CD14-positive monocyte (primary cell): Measurements from ENCODE around the gene SMC4. TPM values are rescaled to one million over a fixed set of nuclear protein-coding genes. Genes with fewer than 3 reads are reported as not detected.

Experiments
- DNase-seq, 3 donors: peaks; one replicate each; pipeline ENCODE4 v3.0.0-alpha.2; 2011 to 2022
- H2AFZ ChIP-seq: 2 replicates; pipeline ENCODE4 v1.6.0; 2012; ENCODE audit warnings: mild to moderate bottlenecking, low read depth, low read length, inconsistent platforms; ENCODE audit not compliant: insufficient read depth, poor library complexity, severe bottlenecking
- H3K27ac ChIP-seq, 2 donors: 1 replicate in 1 of 2; 2 replicates in 1 of 2; pipeline ENCODE4 v1.5.1; 2012 to 2013; ENCODE audit warnings: low read length in 2 of 2, control low read depth in 1 of 2, inconsistent platforms in 1 of 2, low read depth in 1 of 2, mild to moderate bottlenecking in 1 of 2
- H3K27me3 ChIP-seq, 2 donors: one replicate each; pipeline versions ENCODE4 v1.6.0 to v1.6.1; 2011 to 2013; ENCODE audit warnings: low read length in 2 of 2; ENCODE audit not compliant: control insufficient read depth in 2 of 2, insufficient read depth in 2 of 2
- H3K36me3 ChIP-seq, 2 donors: replicated peaks in 1 of 2; 1 replicate in 1 of 2; 2 replicates in 1 of 2; pipeline versions ENCODE4 v1.5.1 to v1.6.1; 2012 to 2013; ENCODE audit warnings: low read length in 2 of 2, control low read depth in 1 of 2, inconsistent platforms in 1 of 2, mild to moderate bottlenecking in 1 of 2; ENCODE audit not compliant: insufficient read depth in 2 of 2, control insufficient read depth in 1 of 2
- H3K4me1 ChIP-seq, 2 donors: 1 replicate in 1 of 2; 2 replicates in 1 of 2; pipeline versions ENCODE4 v1.5.1 to v1.6.1; 2012 to 2013; ENCODE audit warnings: low read length in 2 of 2, control low read depth in 1 of 2, inconsistent platforms in 1 of 2, mild to moderate bottlenecking in 1 of 2, moderate library complexity in 1 of 2; ENCODE audit not compliant: insufficient read depth in 2 of 2, control insufficient read depth in 1 of 2
- H3K4me2 ChIP-seq: replicated peaks from 2 replicates; pipeline ENCODE3; 2012; ENCODE audit warnings: low read length, moderate library complexity, mild to moderate bottlenecking; ENCODE audit not compliant: poor library complexity, severe bottlenecking; ENCODE audit errors: extremely low read depth
- H3K4me3 ChIP-seq, 3 experiments: fragments of 200-600 bp in 1 of 3; sonication (generic) in 1 of 3; replicated peaks in 1 of 3; 1 replicate in 2 of 3; 2 replicates in 1 of 3; pipeline ENCODE4 v1.5.1; 2011 to 2013; ENCODE audit warnings: low read length in 3 of 3, mild to moderate bottlenecking in 3 of 3, control low read depth in 2 of 3, low read depth in 2 of 3, inconsistent platforms in 1 of 3, moderate library complexity in 1 of 3
- H3K79me2 ChIP-seq: 2 replicates; pipeline ENCODE4 v1.6.0; 2012; ENCODE audit warnings: mild to moderate bottlenecking, control low read depth, inconsistent platforms, low read length, moderate library complexity; ENCODE audit not compliant: insufficient read depth
- H3K9ac ChIP-seq: 2 replicates; pipeline ENCODE4 v1.6.0; 2017; ENCODE audit warnings: low read length, mild to moderate bottlenecking; ENCODE audit not compliant: insufficient read depth, poor library complexity, severe bottlenecking
- H3K9me3 ChIP-seq, 2 donors: replicated peaks in 1 of 2; 1 replicate in 1 of 2; 2 replicates in 1 of 2; pipeline versions ENCODE4 v1.5.1 to v1.6.1; 2012 to 2013; ENCODE audit warnings: low read length in 2 of 2, control low read depth in 1 of 2; ENCODE audit not compliant: control insufficient read depth in 1 of 2, insufficient read depth in 1 of 2
- H4K20me1 ChIP-seq: 2 replicates; pipeline ENCODE4 v1.6.0; 2012; ENCODE audit warnings: mild to moderate bottlenecking, low read length, control low read depth, moderate library complexity; ENCODE audit not compliant: insufficient read depth
- H3K27ac Mint-ChIP-seq, 7 donors: one replicate each; pipeline ENCODE4 v1.8.0; 2020; ENCODE audit warnings: mild to moderate bottlenecking in 7 of 7, mixed read lengths in 7 of 7, moderate library complexity in 6 of 7, inconsistent platforms in 2 of 7
- H3K27me3 Mint-ChIP-seq, 3 donors: one replicate each; pipeline ENCODE4 v1.8.0; 2021 to 2022; ENCODE audit warnings: low read depth in 3 of 3, mild to moderate bottlenecking in 3 of 3, mixed read lengths in 3 of 3, moderate library complexity in 3 of 3, inconsistent platforms in 1 of 3
- H3K36me3 Mint-ChIP-seq, 2 donors: one replicate each; pipeline ENCODE4 v1.8.0; 2020; ENCODE audit warnings: mixed read lengths in 2 of 2, inconsistent platforms in 1 of 2, mild to moderate bottlenecking in 1 of 2
- H3K4me1 Mint-ChIP-seq: one replicate; pipeline ENCODE4 v1.8.0; 2020; ENCODE audit warnings: mild to moderate bottlenecking, mixed read lengths
- H3K4me3 Mint-ChIP-seq, 2 donors: one replicate each; pipeline ENCODE4 v1.8.0; 2020; ENCODE audit warnings: mild to moderate bottlenecking in 2 of 2, mixed read lengths in 2 of 2, moderate library complexity in 1 of 2
- H3K9me3 Mint-ChIP-seq, 7 donors: one replicate each; pipeline ENCODE4 v1.8.0; 2020 to 2022; ENCODE audit warnings: mixed read lengths in 7 of 7, mild to moderate bottlenecking in 6 of 7, moderate library complexity in 6 of 7, inconsistent platforms in 2 of 7
- CTCF ChIP-seq: fragments of 200-600 bp; IDR thresholded peaks from one replicate; pipeline ENCODE4 v1.8.0; 2022; ENCODE audit warnings: antibody characterized with exemption, mild to moderate bottlenecking
- WGBS: methylation state at CpG from one replicate; pipeline ENCODE4 v1.1.5; 2013; ENCODE audit warnings: missing lambda C conversion rate; ENCODE audit not compliant: insufficient coverage; 5-methylcytosine and 5-hydroxymethylcytosine counted together
- intact Hi-C, 2 donors: fragments of 100-400 bp; cut with micrococcal nuclease; formaldehyde crosslinking; loops; one replicate each; pipeline versions ENCODE4 v1.15.0 to v1.15.1; 2023
- polyA plus RNA-seq, 3 donors: library from polyadenylated mRNA; depleted of rRNA in 1 of 3; unstranded in 2 of 3; stranded (reverse) in 1 of 3; fragments of 300-500 nt in 2 of 3; fragments of >200 nt in 1 of 3; fragmentation: Illumina TruSeq in 2 of 3; gene quantifications; 1 replicate in 2 of 3; 2 replicates in 1 of 3; pipeline ENCODE4 v1.2.3, GENCODE V29; 2012 to 2021

SMC4 gene
- polyA plus RNA-seq, 3 donors: 6.8 to 17.2 (median 14.1) TPM

GRCh38 chr3:160403796-160404470, 4.5 kb downstream of the SMC4 start:
- peak in 1 of 3 donors; percentile 10 for DNase-seq
- H3K36me3 ChIP-seq: peaks cover 8 to 17% of the 10 kb centered on the region in 2 donors
- no peak overlapping the region for H2AFZ ChIP-seq
- no peaks in the 10 kb centered on the region for H4K20me1 ChIP-seq
- no peaks in the 10 kb centered on the region for H3K9me3 ChIP-seq
- no peaks in the 10 kb centered on the region for H3K27me3 ChIP-seq
- peak overlapping the region; percentile 91 for H3K4me2 ChIP-seq
- TF ChIP-seq CTCF: no peak
- 0% methylated on average over 1 of the region's 7 CpGs for WGBS
- H3K27me3 Mint-ChIP-seq: no peaks in the 10 kb centered on the region
- H3K79me2 ChIP-seq: peaks cover 94% of the 10 kb centered on the region
- H3K36me3 Mint-ChIP-seq: peaks cover 5 to 7% of the 10 kb centered on the region in 2 donors
- no peak overlapping the region for H3K9ac ChIP-seq
- H3K4me3 Mint-ChIP-seq: peak overlapping the region; percentile 65 to 80
- H3K4me1 ChIP-seq: peaks cover 13 to 24% of the 10 kb centered on the region in 2 donors
- peaks cover 35% of the 10 kb centered on the region for H3K4me1 Mint-ChIP-seq
- no peaks in the 10 kb centered on the region for H3K9me3 Mint-ChIP-seq
- H3K27ac ChIP-seq: peak overlapping the region in 1 of 2 donors; percentile 87
- peak overlapping the region in 1 of 3 experiments; percentile 87 for H3K4me3 ChIP-seq
- intact Hi-C loops: loop anchor here in 1 of 2 donors (5.0 kb wide), 1 partner anchor 43 kb away; the partner anchor contains the start of gene TRIM59
- H3K27ac Mint-ChIP-seq: peak overlapping the region in 6 of 7 donors; percentile 8 to 91 (median 85)

- peaks cover 14 to 30% of the 10 kb centered on the region in 2 donors for H3K36me3 Mint-ChIP-seq
- H3K4me2 ChIP-seq: no peak overlapping the region
- peak overlapping the region in 3 of 7 donors; percentile 55 to 80 (median 76) for H3K27ac Mint-ChIP-seq
- peak overlapping the region in 1 of 2 donors; percentile 43 for H3K27ac ChIP-seq
- no peaks in the 10 kb centered on the region for H4K20me1 ChIP-seq
- H3K79me2 ChIP-seq: peaks cover 97% of the 10 kb centered on the region
- no peaks in the 10 kb centered on the region for H3K4me1 ChIP-seq
- H2AFZ ChIP-seq: no peak overlapping the region
- H3K27me3 ChIP-seq: no peaks in the 10 kb centered on the region
- no peaks in the 10 kb centered on the region for H3K4me1 Mint-ChIP-seq
- intact Hi-C loops: loop anchor here (5.0 to 10.0 kb wide), 2 partner anchors 185 to 378 kb away; partner anchors contain the start of gene C3orf80 (in 1 of the 2)
- H3K9ac ChIP-seq: no peak overlapping the region
- peaks cover 14 to 62% of the 10 kb centered on the region in 2 donors for H3K36me3 ChIP-seq
- no peak for TF ChIP-seq CTCF
- 90% methylated on average over 6 of the region's 10 CpGs for WGBS
- no peaks in the 10 kb centered on the region for H3K9me3 Mint-ChIP-seq
- no peak overlapping the region for H3K4me3 ChIP-seq
- no peak overlapping the region for H3K4me3 Mint-ChIP-seq
- H3K27me3 Mint-ChIP-seq: no peaks in the 10 kb centered on the region
- DNase-seq: no peak
- no peaks in the 10 kb centered on the region for H3K9me3 ChIP-seq
Observed at GRCh38 chr3:160409812-160410610, 10.6 kb downstream of the SMC4 start.
